HEK293 (cell line): Measurements from ENCODE around the gene LRRC8E.

Source experiments
- BCL11B ChIP-seq: fragments of 450-650 bp; formaldehyde crosslinking; IDR thresholded peaks from 2 replicates; pipeline ENCODE4 v1.5.1; 2016; ENCODE audit warnings: low read depth, missing biosample characterization, missing genetic modification characterization
- FEZF1 ChIP-seq: fragments of 450-650 bp; formaldehyde crosslinking; IDR thresholded peaks from 2 replicates; pipeline ENCODE4 v1.5.1; 2016; ENCODE audit warnings: missing biosample characterization, missing genetic modification characterization
- PBX3 ChIP-seq: sonication (generic); formaldehyde crosslinking; IDR thresholded peaks from 2 replicates; pipeline ENCODE4 v1.8.1; 2022; ENCODE audit warnings: mild to moderate bottlenecking, moderate library complexity, missing genetic modification reagents
- PRDM1 ChIP-seq: fragments of 450-650 bp; formaldehyde crosslinking; IDR thresholded peaks from 2 replicates; pipeline ENCODE4; 2016; ENCODE audit warnings: missing biosample characterization, missing genetic modification characterization
- PRDM4 ChIP-seq: fragments of 450-650 bp; formaldehyde crosslinking; IDR thresholded peaks from 2 replicates; pipeline ENCODE4 v1.5.1; 2017; ENCODE audit warnings: missing biosample characterization, missing genetic modification characterization
- PRDM6 ChIP-seq: fragments of 450-650 bp; formaldehyde crosslinking; IDR thresholded peaks from 2 replicates; pipeline ENCODE4 v1.5.1; 2017; ENCODE audit warnings: missing biosample characterization, missing genetic modification characterization
- ZBTB7A ChIP-seq: fragments of 450-650 bp; formaldehyde crosslinking; IDR thresholded peaks from 2 replicates; pipeline ENCODE4 v1.5.1; 2016; ENCODE audit warnings: low read depth, missing biosample characterization, missing genetic modification characterization
- ZFP69B ChIP-seq: fragments of 450-650 bp; formaldehyde crosslinking; IDR thresholded peaks from 2 replicates; pipeline ENCODE4 v1.5.1; 2016; ENCODE audit warnings: missing biosample characterization, missing genetic modification characterization
- ZNF16 ChIP-seq: fragments of 450-650 bp; formaldehyde crosslinking; IDR thresholded peaks from 2 replicates; pipeline ENCODE4 v1.5.1; 2016; ENCODE audit warnings: low read depth, missing biosample characterization, missing genetic modification characterization
- ZNF174 ChIP-seq: fragments of 450-650 bp; formaldehyde crosslinking; IDR thresholded peaks from 2 replicates; pipeline ENCODE4 v1.5.0; 2017; ENCODE audit warnings: missing biosample characterization, mild to moderate bottlenecking, missing genetic modification characterization
- ZNF19 ChIP-seq: fragments of 450-650 bp; formaldehyde crosslinking; IDR thresholded peaks from 2 replicates; pipeline ENCODE4; 2016; ENCODE audit warnings: missing biosample characterization, missing genetic modification characterization, low read depth
- ZNF202 ChIP-seq: fragments of 450-650 bp; formaldehyde crosslinking; IDR thresholded peaks from 2 replicates; pipeline ENCODE4 v1.5.1; 2016; ENCODE audit warnings: missing biosample characterization, missing genetic modification characterization, borderline replicate concordance
- ZNF221 ChIP-seq: fragments of 450-650 bp; formaldehyde crosslinking; IDR thresholded peaks from 2 replicates; pipeline ENCODE4 v1.5.1; 2017; ENCODE audit warnings: missing biosample characterization, missing genetic modification characterization, borderline replicate concordance
- ZNF239 ChIP-seq: fragments of 450-650 bp; formaldehyde crosslinking; IDR thresholded peaks from 2 replicates; pipeline ENCODE4 v1.5.1; 2016; ENCODE audit warnings: missing biosample characterization, missing genetic modification characterization
- ZNF394 ChIP-seq: fragments of 450-650 bp; formaldehyde crosslinking; IDR thresholded peaks from 2 replicates; pipeline ENCODE4 v1.5.1; 2016; ENCODE audit warnings: missing biosample characterization, missing genetic modification characterization, mild to moderate bottlenecking, moderate library complexity, borderline replicate concordance
- ZNF548 ChIP-seq: fragments of 450-650 bp; formaldehyde crosslinking; IDR thresholded peaks from 2 replicates; pipeline ENCODE4 v1.5.1; 2016; ENCODE audit warnings: missing biosample characterization, missing genetic modification characterization
- ZNF555 ChIP-seq: fragments of 450-650 bp; formaldehyde crosslinking; conservative IDR thresholded peaks from 2 replicates; pipeline ENCODE4 v1.5.1; 2017; ENCODE audit warnings: missing biosample characterization, mild to moderate bottlenecking, missing genetic modification characterization, inconsistent platforms
- ZNF560 ChIP-seq: fragments of 450-650 bp; formaldehyde crosslinking; IDR thresholded peaks from 2 replicates; pipeline ENCODE4 v1.5.1; 2017; ENCODE audit warnings: missing biosample characterization, missing genetic modification characterization, borderline replicate concordance
- ZNF600 ChIP-seq: fragments of 450-650 bp; formaldehyde crosslinking; IDR thresholded peaks from 2 replicates; pipeline ENCODE4 v1.5.1; 2016; ENCODE audit warnings: missing biosample characterization, missing genetic modification characterization
- ZNF623 ChIP-seq: fragments of 450-650 bp; formaldehyde crosslinking; IDR thresholded peaks from 2 replicates; pipeline ENCODE4 v1.5.1; 2016; ENCODE audit warnings: missing biosample characterization, missing genetic modification characterization
- ZNF629 ChIP-seq: fragments of 450-650 bp; formaldehyde crosslinking; IDR thresholded peaks from 2 replicates; pipeline ENCODE4 v1.5.1; 2017; ENCODE audit warnings: missing biosample characterization, missing genetic modification characterization
- ZNF654 ChIP-seq: fragments of 450-650 bp; formaldehyde crosslinking; IDR thresholded peaks from 2 replicates; pipeline ENCODE4 v1.5.1; 2016; ENCODE audit warnings: low read depth, missing biosample characterization, missing genetic modification characterization
- ZNF670 ChIP-seq: fragments of 450-650 bp; formaldehyde crosslinking; IDR thresholded peaks from 2 replicates; pipeline ENCODE4 v1.5.1; 2016; ENCODE audit warnings: missing biosample characterization, missing genetic modification characterization, low read depth
- ZNF701 ChIP-seq: fragments of 450-650 bp; formaldehyde crosslinking; IDR thresholded peaks from 2 replicates; pipeline ENCODE4 v1.5.1; 2016; ENCODE audit warnings: missing biosample characterization, missing genetic modification characterization
- ZNF704 ChIP-seq: fragments of 450-650 bp; formaldehyde crosslinking; IDR thresholded peaks from 2 replicates; pipeline ENCODE4 v1.5.1; 2016; ENCODE audit warnings: missing biosample characterization, missing genetic modification characterization
- ZNF776 ChIP-seq: fragments of 450-650 bp; formaldehyde crosslinking; IDR thresholded peaks from 2 replicates; pipeline ENCODE4 v1.5.0; 2017; ENCODE audit warnings: missing biosample characterization, missing genetic modification characterization, borderline replicate concordance

Gene LRRC8E

GRCh38 chr19:7928741-7929701 is 40.7 kb downstream of the LRRC8E start (continued):
- TF ChIP-seq ZNF202 (tag by site-specific recombination), result no peak
- no peak for TF ChIP-seq ZNF776 (tag by site-specific recombination)
- no peak for TF ChIP-seq ZNF16 (tag by site-specific recombination)
- peak; percentile 84 for TF ChIP-seq PRDM1 (tag by site-specific recombination)
- TF ChIP-seq ZBTB7A, result no peak
- no peak for TF ChIP-seq ZNF239 (tag by site-specific recombination)
- peak; percentile 89; the same call in 1 of the 2 replicates for TF ChIP-seq PRDM6 (tag by site-specific recombination)
- no peak for TF ChIP-seq ZNF560
- no peak for TF ChIP-seq ZNF174 (tag by site-specific recombination)
- peak; percentile 37 for TF ChIP-seq ZNF654 (tag by site-specific recombination)
- TF ChIP-seq ZNF555, result no peak
- TF ChIP-seq ZNF701 (tag by site-specific recombination), result no peak
- TF ChIP-seq ZNF623 (tag by site-specific recombination), result no peak
- TF ChIP-seq BCL11B, result peak; percentile 64
- no peak for TF ChIP-seq ZNF19
- peak; percentile 90 for TF ChIP-seq ZNF600 (tag by site-specific recombination)
- no peak for TF ChIP-seq FEZF1 (tag by site-specific recombination)
- TF ChIP-seq ZNF221 (tag by site-specific recombination), result no peak
- no peak for TF ChIP-seq PRDM4 (tag by site-specific recombination)
- no peak for TF ChIP-seq PBX3 (CRISPR knock-in tag)
- peak; percentile 80 for TF ChIP-seq ZNF629 (tag by site-specific recombination)
- peak; percentile 24; the same call in 1 of the 2 replicates for TF ChIP-seq ZNF394
- 0 out of 2 replicates have a peak, but pooled peaks have one; percentile 8 for TF ChIP-seq ZNF548 (tag by site-specific recombination)
- no peak for TF ChIP-seq ZNF670 (tag by site-specific recombination)
- TF ChIP-seq ZFP69B, result no peak; the same call in 1 of the 2 replicates
- TF ChIP-seq ZNF704 (tag by site-specific recombination), result no peak
